HEK293 (cell line): ENCODE measurements around the gene POLR3GL.
A peak's percentile ranks its signal among the peaks of the same experiment; 100 is the strongest.

Experiments used
- CTCF ChIP-seq: fragments of 450-650 bp; formaldehyde crosslinking; IDR thresholded peaks from 2 replicates; pipeline ENCODE4 v1.5.1; 2016; ENCODE audit warnings: missing biosample characterization, missing genetic modification characterization
- GLI4 ChIP-seq: fragments of 450-650 bp; formaldehyde crosslinking; IDR thresholded peaks from 2 replicates; pipeline ENCODE4 v1.5.1; 2016; ENCODE audit warnings: missing biosample characterization, missing genetic modification characterization
- TSHZ1 ChIP-seq: fragments of 450-650 bp; formaldehyde crosslinking; IDR thresholded peaks from 2 replicates; pipeline ENCODE4 v1.5.1; 2016; ENCODE audit warnings: missing biosample characterization, missing genetic modification characterization, borderline replicate concordance
- YY1 ChIP-seq: fragments of 450-650 bp; formaldehyde crosslinking; IDR thresholded peaks from 2 replicates; pipeline ENCODE4 v1.5.1; 2018; ENCODE audit warnings: missing biosample characterization, missing genetic modification characterization
- ZBTB21 ChIP-seq: fragments of 450-650 bp; formaldehyde crosslinking; IDR thresholded peaks from 2 replicates; pipeline ENCODE4 v1.5.1; 2017; ENCODE audit warnings: missing biosample characterization, missing genetic modification characterization
- ZNF16 ChIP-seq: fragments of 450-650 bp; formaldehyde crosslinking; IDR thresholded peaks from 2 replicates; pipeline ENCODE4 v1.5.1; 2016; ENCODE audit warnings: low read depth, missing biosample characterization, missing genetic modification characterization
- ZNF530 ChIP-seq: fragments of 450-650 bp; formaldehyde crosslinking; IDR thresholded peaks from 2 replicates; pipeline ENCODE4 v1.5.1; 2016; ENCODE audit warnings: low read depth, missing biosample characterization, missing genetic modification characterization
- ZNF670 ChIP-seq: fragments of 450-650 bp; formaldehyde crosslinking; IDR thresholded peaks from 2 replicates; pipeline ENCODE4 v1.5.1; 2016; ENCODE audit warnings: missing biosample characterization, missing genetic modification characterization, low read depth

GRCh38 chr1:145978854-145979745 is 14.6 kb downstream of the POLR3GL start:
- TF ChIP-seq CTCF (no peak; the same call in 1 of the 2 replicates), YY1 (tag by site-specific recombination) (no peak), GLI4 (tag by site-specific recombination) (no peak), TSHZ1 (tag by site-specific recombination) (peak; percentile 34; the same call in 1 of the 2 replicates), ZNF16 (tag by site-specific recombination) (no peak), ZNF670 (no peak), ZNF530 (no peak), ZBTB21 (tag by site-specific recombination) (no peak)
